Trophoblast cell (in vitro differentiated cells and primary cell): Measurements from ENCODE around the gene DSTN.

Experiments
- DNase-seq, 2 donors: peaks; one replicate each; pipeline ENCODE4 v3.0.0-alpha.2; 2016
- H2AFZ ChIP-seq: 2 replicates; pipeline ENCODE4 v1.6.1; 2013; ENCODE audit warnings: low read length, moderate library complexity, mild to moderate bottlenecking; ENCODE audit not compliant: insufficient read depth, poor library complexity
- H2AK5ac ChIP-seq: 2 replicates; pipeline ENCODE4 v1.6.1; 2013; ENCODE audit warnings: mild to moderate bottlenecking, low read length
- H2BK120ac ChIP-seq: 2 replicates; pipeline ENCODE4 v1.6.1; 2013; ENCODE audit warnings: low read length, mild to moderate bottlenecking, moderate library complexity; ENCODE audit not compliant: insufficient read depth, poor library complexity
- H2BK12ac ChIP-seq: 2 replicates; pipeline ENCODE4 v1.6.1; 2013; ENCODE audit warnings: mild to moderate bottlenecking, low read length, moderate library complexity
- H2BK5ac ChIP-seq: 2 replicates; pipeline ENCODE4 v1.6.1; 2013; ENCODE audit warnings: low read length, low read depth, moderate library complexity, mild to moderate bottlenecking; ENCODE audit not compliant: poor library complexity
- H3K14ac ChIP-seq: 2 replicates; pipeline ENCODE4 v1.6.1; 2013; ENCODE audit warnings: mild to moderate bottlenecking, low read length
- H3K18ac ChIP-seq: 2 replicates; pipeline ENCODE4 v1.6.1; 2013; ENCODE audit warnings: mild to moderate bottlenecking, low read length
- H3K23ac ChIP-seq: 2 replicates; pipeline ENCODE4 v1.6.1; 2013; ENCODE audit warnings: low read length
- H3K27ac ChIP-seq: 2 replicates; pipeline ENCODE4 v1.5.1; 2013; ENCODE audit warnings: low read depth, mild to moderate bottlenecking, inconsistent platforms, low read length, moderate library complexity
- H3K27me3 ChIP-seq: 2 replicates; pipeline ENCODE4 v1.6.1; 2013; ENCODE audit warnings: inconsistent platforms, mild to moderate bottlenecking, low read length, moderate library complexity; ENCODE audit not compliant: insufficient read depth
- H3K36me3 ChIP-seq, 2 experiments: 1 replicate in 1 of 2; 2 replicates in 1 of 2; pipeline ENCODE4 v1.6.1; 2013; ENCODE audit warnings: low read length in 2 of 2, mild to moderate bottlenecking in 2 of 2, moderate library complexity in 1 of 2; ENCODE audit not compliant: insufficient read depth in 2 of 2, control insufficient read depth in 1 of 2
- H3K4ac ChIP-seq: 2 replicates; pipeline ENCODE4 v1.6.1; 2013; ENCODE audit warnings: low read depth, mild to moderate bottlenecking, low read length, moderate library complexity
- H3K4me1 ChIP-seq, 2 experiments: 1 replicate in 1 of 2; 2 replicates in 1 of 2; pipeline ENCODE4 v1.6.1; 2013; ENCODE audit warnings: low read length in 2 of 2, mild to moderate bottlenecking in 2 of 2, moderate library complexity in 1 of 2; ENCODE audit not compliant: insufficient read depth in 2 of 2, control insufficient read depth in 1 of 2
- H3K4me2 ChIP-seq: 2 replicates; pipeline ENCODE4 v1.6.1; 2013; ENCODE audit warnings: inconsistent platforms, mild to moderate bottlenecking, low read length, moderate library complexity
- H3K4me3 ChIP-seq: 2 replicates; pipeline ENCODE4 v1.5.1; 2013; ENCODE audit warnings: mild to moderate bottlenecking, low read depth, low read length, inconsistent platforms
- H3K79me1 ChIP-seq: one replicate; pipeline ENCODE4 v1.6.1; 2013; ENCODE audit warnings: low read length
- H3K79me2 ChIP-seq: 2 replicates; pipeline ENCODE4 v1.6.1; 2013; ENCODE audit warnings: low read length, mild to moderate bottlenecking; ENCODE audit not compliant: control insufficient read depth, insufficient read depth, poor library complexity
- H3K9ac ChIP-seq: 2 replicates; pipeline ENCODE4 v1.6.1; 2013; ENCODE audit warnings: mild to moderate bottlenecking, low read length
- H3K9me3 ChIP-seq: 2 replicates; pipeline ENCODE4 v1.6.1; 2013; ENCODE audit warnings: low read depth, mild to moderate bottlenecking, control low read depth, inconsistent platforms, low read length; ENCODE audit not compliant: insufficient read depth
- H4K12ac ChIP-seq: 2 replicates; pipeline ENCODE4 v1.6.1; 2013; ENCODE audit warnings: low read depth, mild to moderate bottlenecking, low read length, moderate library complexity
- H4K8ac ChIP-seq: 2 replicates; pipeline ENCODE4 v1.6.1; 2013; ENCODE audit warnings: low read depth, mild to moderate bottlenecking, low read length, moderate library complexity
- H4K91ac ChIP-seq: one replicate; pipeline ENCODE4 v1.6.1; 2013; ENCODE audit warnings: low read depth, mild to moderate bottlenecking, low read length, moderate library complexity
- WGBS: extraction: QIAGEN DNeasy Blood & Tissue Kit; methylation state at CpG from one replicate; pipeline ENCODE4 v1.1.7; 2013; ENCODE audit warnings: missing lambda C conversion rate; ENCODE audit not compliant: insufficient read length, insufficient coverage; ENCODE audit errors: extremely low coverage; 5-methylcytosine and 5-hydroxymethylcytosine counted together

The DSTN gene

GRCh38 chr20:17655865-17656479 lies 86.1 kb downstream of the DSTN start:
- H3K23ac ChIP-seq = no peak overlapping the region
- H3K79me2 ChIP-seq = no peaks in the 10 kb centered on the region
- no peaks in the 10 kb centered on the region for H3K27me3 ChIP-seq
- H3K9me3 ChIP-seq = no peaks in the 10 kb centered on the region
- no peak overlapping the region for H4K8ac ChIP-seq
- no peak overlapping the region for H3K4me2 ChIP-seq
- no peak overlapping the region for H3K18ac ChIP-seq
- H2BK120ac ChIP-seq = no peak overlapping the region
- DNase-seq = peak; percentile 66 to 69
- H2BK5ac ChIP-seq = no peak overlapping the region
- H3K4me3 ChIP-seq = no peak overlapping the region
- H3K79me1 ChIP-seq = no peaks in the 10 kb centered on the region
- no peak overlapping the region for H3K4ac ChIP-seq
- H2BK12ac ChIP-seq = no peak overlapping the region
- peaks cover 0 to 4% of the 10 kb centered on the region in 2 experiments for H3K4me1 ChIP-seq
- no peak overlapping the region for H4K12ac ChIP-seq
- peaks cover 52 to 65% of the 10 kb centered on the region in 2 experiments for H3K36me3 ChIP-seq
- no peak overlapping the region for H2AK5ac ChIP-seq
- H3K9ac ChIP-seq = no peak overlapping the region
- WGBS = no CpG with 5 or more reads among the region's 11 CpGs
- H4K91ac ChIP-seq = no peak overlapping the region
- H3K27ac ChIP-seq = no peak overlapping the region
- H2AFZ ChIP-seq = no peak overlapping the region
- no peak overlapping the region for H3K14ac ChIP-seq

- H2AFZ ChIP-seq = no peak overlapping the region
- no peak overlapping the region for H2BK5ac ChIP-seq
- H2AK5ac ChIP-seq = no peak overlapping the region
- no peak for DNase-seq
- H3K27ac ChIP-seq = no peak overlapping the region
- H3K4ac ChIP-seq = no peak overlapping the region
- no peaks in the 10 kb centered on the region for H3K79me2 ChIP-seq
- H3K9me3 ChIP-seq = no peaks in the 10 kb centered on the region
- no peak overlapping the region for H3K18ac ChIP-seq
- H3K27me3 ChIP-seq = no peaks in the 10 kb centered on the region
- H2BK120ac ChIP-seq = no peak overlapping the region
- H3K4me3 ChIP-seq = no peak overlapping the region
- no peak overlapping the region for H3K14ac ChIP-seq
- WGBS = no CpG with 5 or more reads among the region's 9 CpGs
- H3K4me2 ChIP-seq = no peak overlapping the region
- no peak overlapping the region for H2BK12ac ChIP-seq
- H4K8ac ChIP-seq = no peak overlapping the region
- H3K9ac ChIP-seq = no peak overlapping the region
- H3K4me1 ChIP-seq = peaks cover 0 to 4% of the 10 kb centered on the region in 2 experiments
- no peak overlapping the region for H3K23ac ChIP-seq
- no peaks in the 10 kb centered on the region for H3K79me1 ChIP-seq
- no peak overlapping the region for H4K91ac ChIP-seq
- peaks cover 52 to 64% of the 10 kb centered on the region in 2 experiments for H3K36me3 ChIP-seq
- no peak overlapping the region for H4K12ac ChIP-seq
Measured at GRCh38 chr20:17657079-17657825, 87.4 kb downstream of the DSTN start.

- Histone ChIP-seq H3K79me2 (no peaks in the 10 kb centered on the region), H2BK12ac (no peak overlapping the region)
Measured at GRCh38 chr20:17657898-17658647, 88.2 kb downstream of the DSTN start.

GRCh38 chr20:17658648-17658993 lies 88.7 kb downstream of the DSTN start:
- Histone ChIP-seq H2AFZ (no peak overlapping the region), H3K9ac (no peak overlapping the region), H3K4ac (no peak overlapping the region), H3K27ac (no peak overlapping the region), H3K14ac (no peak overlapping the region), H3K4me3 (no peak overlapping the region), H3K9me3 (no peaks in the 10 kb centered on the region), H3K23ac (no peak overlapping the region), H4K12ac (no peak overlapping the region), H3K36me3 (peaks cover 45 to 52% of the 10 kb centered on the region in 2 experiments), H3K79me1 (no peaks in the 10 kb centered on the region), H3K4me1 (peaks cover 0 to 4% of the 10 kb centered on the region in 2 experiments), H3K79me2 (peaks cover under 1% of the 10 kb centered on the region), H3K27me3 (no peaks in the 10 kb centered on the region), H2BK12ac (no peak overlapping the region), H4K91ac (no peak overlapping the region), H2AK5ac (no peak overlapping the region), H4K8ac (no peak overlapping the region), H3K4me2 (no peak overlapping the region), H3K18ac (no peak overlapping the region), H2BK5ac (no peak overlapping the region), H2BK120ac (no peak overlapping the region)
- WGBS = no CpG with 5 or more reads among the region's 2 CpGs
- DNase-seq = no peak

More at GRCh38 chr20:17657898-17658647, 88.2 kb downstream of the DSTN start:
- no peaks in the 10 kb centered on the region for H3K9me3 ChIP-seq
- no peaks in the 10 kb centered on the region for H3K79me1 ChIP-seq
- no peaks in the 10 kb centered on the region for H3K27me3 ChIP-seq
- H2BK5ac ChIP-seq = no peak overlapping the region
- no peak overlapping the region for H3K18ac ChIP-seq
- H4K91ac ChIP-seq = no peak overlapping the region
- no peak overlapping the region for H3K27ac ChIP-seq
- no peak overlapping the region for H3K23ac ChIP-seq
- WGBS = no CpG with 5 or more reads among the region's 9 CpGs
- H4K8ac ChIP-seq = no peak overlapping the region
- no peak overlapping the region for H4K12ac ChIP-seq
- no peak overlapping the region for H2AFZ ChIP-seq
- no peak for DNase-seq
- no peak overlapping the region for H3K14ac ChIP-seq
- H3K4me3 ChIP-seq = peak overlapping the region; percentile 19
- H3K4me1 ChIP-seq = peaks cover 0 to 4% of the 10 kb centered on the region in 2 experiments
- no peak overlapping the region for H2BK120ac ChIP-seq
- H2AK5ac ChIP-seq = no peak overlapping the region
- no peak overlapping the region for H3K9ac ChIP-seq
- peaks cover 48 to 56% of the 10 kb centered on the region in 2 experiments for H3K36me3 ChIP-seq
- no peak overlapping the region for H3K4ac ChIP-seq
- no peak overlapping the region for H3K4me2 ChIP-seq
